HG03342 (cell line): ENCODE measurements around the gene SLC41A1.
"Not testable (repeated sequence)": the region's sequence is repeated elsewhere in the genome, so short reads cannot be mapped to it uniquely, and the experiment has no call there.

Source experiments
- ATAC-seq: cut with Tn5 transposase; IDR thresholded peaks from one replicate; pipeline ENCODE4 v1.9.1; 2021; ENCODE audit warnings: mild to moderate bottlenecking, moderate library complexity; ENCODE audit not compliant: unreplicated experiment

The SLC41A1 gene

GRCh38 chr1:205812878-205813754 is at the start of gene SLC41A1:
Gene SLC41A1, minus strand, starts transcription at chr1:205813198. Its CDS starts 2,757 bp downstream, at chr1:205810441.
- ATAC-seq = peak; percentile 84

- ATAC-seq = no peak
These were observed 48.5 kb upstream of the SLC41A1 start for GRCh38 chr1:205861540-205861939.

DNA sequence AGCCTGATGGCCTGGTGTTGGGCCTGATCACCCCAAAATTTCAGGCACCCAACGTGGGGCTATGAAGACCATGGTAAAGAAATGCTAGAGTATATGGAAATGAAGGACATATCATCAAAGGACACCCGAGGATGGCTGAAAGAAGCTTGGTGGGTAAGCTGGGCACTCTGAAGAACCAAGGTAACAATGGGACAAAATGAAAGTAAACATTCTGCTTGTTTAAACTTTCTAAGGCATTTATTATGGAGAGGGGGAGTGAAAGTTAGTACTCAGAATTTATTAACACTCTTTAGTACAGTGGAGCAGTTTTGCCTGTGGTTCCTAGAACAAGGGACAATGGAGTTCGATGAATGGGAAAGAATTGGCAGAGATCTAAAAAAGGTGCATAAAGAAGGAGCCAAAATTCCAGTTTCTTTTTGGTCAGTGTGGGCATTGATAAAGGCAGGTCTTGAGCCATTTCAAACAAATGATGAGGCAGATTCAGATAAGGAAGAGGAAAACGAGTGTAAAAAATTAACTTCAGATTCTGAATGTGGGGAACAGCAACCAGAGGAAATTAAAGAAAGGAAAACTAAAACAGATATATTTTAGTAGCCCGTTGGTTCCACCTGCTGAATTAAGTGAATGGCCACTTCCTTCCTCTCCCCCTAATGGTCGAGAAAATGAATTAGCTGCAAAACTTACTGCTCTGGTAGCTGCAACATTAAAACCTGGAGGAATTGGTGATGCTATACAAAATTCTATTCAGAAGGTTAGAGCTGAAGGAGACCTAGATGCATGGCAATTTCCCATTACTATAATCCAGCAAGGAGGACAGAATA is 45.4 kb upstream of the SLC41A1 start:
- ATAC-seq = no peak

- not testable (repeated sequence) for ATAC-seq
These were observed 44.5 kb upstream of the SLC41A1 start for GRCh38 chr1:205857501-205857900.

- no peak for ATAC-seq
These were observed 43.4 kb upstream of the SLC41A1 start for GRCh38 chr1:205856433-205856832.

- no peak for ATAC-seq
These were observed 40.0 kb upstream of the SLC41A1 start for GRCh38 chr1:205852969-205853368.

GRCh38 chr1:205851993-205852392 is 39.0 kb upstream of the SLC41A1 start:
- ATAC-seq = no peak

- peak; percentile 69 for ATAC-seq
These were observed 36.8 kb upstream of the SLC41A1 start, which contains the start of gene PM20D1 for GRCh38 chr1:205849619-205850355. Gene PM20D1, minus strand, starts transcription at chr1:205850132. Its CDS starts 60 bp downstream, at chr1:205850072.

DNA sequence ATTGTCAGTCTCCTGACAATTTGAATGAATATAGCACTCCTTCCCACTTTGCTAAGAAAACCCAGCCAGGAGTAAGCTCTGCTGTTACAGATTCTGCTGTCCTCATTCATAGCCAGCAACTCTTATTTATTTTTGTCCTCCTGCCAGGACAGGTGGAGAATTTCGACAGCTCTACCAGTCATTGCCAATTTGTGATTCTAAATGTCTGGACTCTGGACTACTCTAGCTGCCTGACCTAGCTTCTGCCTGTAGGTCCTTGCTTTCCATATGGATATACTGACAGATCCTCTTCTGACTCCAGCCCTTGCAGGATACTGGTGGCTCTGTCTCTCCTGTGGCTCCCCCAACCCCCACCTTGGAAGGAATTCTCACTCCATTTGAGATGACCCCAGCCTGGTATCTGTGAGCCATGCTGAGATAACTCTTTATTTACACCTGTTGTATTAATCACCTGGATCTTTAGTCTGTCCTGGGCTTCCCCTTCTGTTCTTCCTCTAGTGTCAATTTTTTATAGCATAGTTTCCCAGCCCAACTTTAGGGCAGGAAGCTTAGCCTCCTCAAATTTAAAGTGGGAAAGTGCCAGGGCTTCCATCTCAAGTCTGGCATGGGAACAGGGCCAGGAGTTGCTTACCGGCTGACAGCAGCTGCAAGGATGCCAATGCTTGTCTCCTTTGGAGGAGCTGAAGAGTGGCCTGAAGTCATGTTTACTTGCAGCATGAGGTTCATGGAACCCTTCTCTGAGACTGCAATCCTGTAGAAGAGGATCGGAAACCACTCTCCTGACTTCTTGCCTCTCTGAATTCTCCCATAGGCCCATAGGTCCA is 30.2 kb upstream of the SLC41A1 start:
- no peak for ATAC-seq

DNA sequence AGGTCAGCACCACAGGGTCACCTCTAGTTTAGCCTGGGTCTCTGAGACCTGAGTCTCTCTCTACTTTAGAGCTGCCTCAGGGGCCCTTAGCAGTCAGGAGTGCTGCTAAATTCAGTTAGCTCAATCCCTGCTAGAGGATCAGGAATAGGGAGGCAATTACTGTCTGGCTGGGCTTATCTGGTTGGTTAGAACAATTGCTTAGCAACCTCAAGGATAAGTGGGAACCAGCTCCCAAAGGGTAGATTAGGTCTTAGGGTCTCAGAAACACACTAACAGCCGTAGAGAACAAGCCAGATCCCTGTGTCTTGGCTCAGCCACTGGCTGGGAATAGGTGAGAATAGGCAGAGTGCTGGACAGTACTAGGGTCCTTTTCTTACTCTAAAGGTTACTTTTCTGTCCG is 29.2 kb upstream of the SLC41A1 start:
- ATAC-seq = no peak

- ATAC-seq = no peak
These were observed 27.3 kb upstream of the SLC41A1 start for GRCh38 chr1:205840146-205840923.

DNA sequence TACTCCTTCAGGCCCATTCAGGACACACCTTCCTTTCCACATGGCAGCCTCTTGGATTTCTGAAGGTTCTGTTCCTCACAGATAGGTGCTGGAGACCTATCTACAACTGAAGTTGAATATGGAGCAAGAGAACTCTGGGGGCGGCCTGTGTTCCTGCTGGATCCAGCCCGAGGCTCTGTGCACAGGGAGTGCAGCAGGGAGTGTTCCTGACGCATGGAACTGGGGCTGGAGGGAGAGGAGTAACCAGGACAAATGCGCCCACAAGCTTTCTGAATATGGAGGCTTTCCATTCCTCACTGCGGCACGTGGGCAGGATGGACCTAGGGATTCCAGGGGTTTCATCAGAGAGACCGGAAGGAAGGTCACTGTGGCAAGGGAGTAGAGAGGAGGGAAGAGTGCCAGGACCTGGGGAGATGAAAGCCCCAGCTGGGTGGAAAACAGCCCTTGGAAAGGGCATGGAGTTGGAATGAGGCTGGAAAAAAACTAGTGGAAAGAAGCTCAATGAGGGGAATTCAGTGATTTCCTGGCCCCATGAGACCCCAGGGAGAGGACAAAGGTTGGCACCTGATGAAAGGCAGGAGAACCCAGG is 24.5 kb upstream of the SLC41A1 start:
- no peak for ATAC-seq

DNA sequence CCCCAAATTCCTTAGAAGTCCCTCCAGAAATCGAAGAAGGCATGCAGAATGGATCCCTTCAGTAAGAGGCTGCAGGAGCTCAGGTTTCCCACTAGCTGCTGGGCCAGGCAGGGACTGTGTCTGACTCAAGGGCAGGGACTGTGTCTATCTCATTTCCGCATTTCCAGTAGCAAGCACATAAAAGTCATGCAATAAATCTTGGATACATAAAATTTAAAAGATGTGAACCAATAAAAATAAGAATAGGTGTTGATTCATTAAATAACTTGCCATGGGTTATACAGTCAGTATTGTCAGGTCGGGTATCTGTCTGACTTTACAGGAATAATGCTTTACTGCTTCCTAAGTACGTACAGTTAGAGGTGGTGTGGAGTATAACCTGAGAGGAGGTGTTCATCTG is 21.8 kb upstream of the SLC41A1 start:
- no peak for ATAC-seq

- ATAC-seq = no peak
These were observed 19.3 kb upstream of the SLC41A1 start for GRCh38 chr1:205832326-205832751.

DNA sequence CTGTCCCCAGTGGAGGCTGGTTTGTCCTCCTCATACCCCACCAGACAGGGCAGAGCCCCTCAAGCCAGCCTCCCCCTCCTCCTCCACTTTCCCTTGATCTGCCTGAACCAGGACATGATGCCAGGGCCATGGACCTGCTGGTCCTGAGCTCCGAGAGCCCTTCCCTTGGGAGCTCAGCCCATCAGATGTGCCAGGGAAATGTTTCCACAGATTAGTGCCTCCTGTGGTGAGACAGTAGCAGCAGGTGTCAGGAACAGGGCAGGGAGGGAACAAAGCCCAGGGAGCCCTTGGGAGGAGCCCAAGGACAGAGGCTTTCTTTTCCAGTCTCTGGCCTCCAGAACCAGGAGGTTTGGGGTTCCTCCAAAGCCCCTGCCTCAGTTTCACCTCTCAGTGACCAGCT is 14.6 kb upstream of the SLC41A1 start:
- no peak for ATAC-seq

DNA sequence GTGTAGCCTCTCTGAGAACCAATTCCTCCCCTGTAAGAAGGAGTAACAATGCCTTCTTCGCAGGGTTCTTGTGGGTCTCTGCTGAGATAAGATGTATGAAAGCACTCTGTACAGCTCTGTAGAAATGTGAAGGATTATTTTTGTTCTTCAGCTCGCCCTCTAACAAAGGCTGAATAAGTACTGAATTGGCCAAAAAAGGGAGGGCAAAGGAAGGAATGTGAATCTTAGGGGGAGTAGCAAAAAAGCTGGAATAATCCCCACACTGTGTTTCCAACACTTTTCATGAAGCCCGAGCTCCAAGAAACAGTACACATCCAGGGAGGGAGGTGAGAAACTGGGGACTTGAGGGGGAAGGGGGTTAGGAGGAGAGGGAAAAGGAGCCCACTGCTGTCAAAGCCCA is 14.0 kb upstream of the SLC41A1 start:
- ATAC-seq = no peak

- no peak for ATAC-seq
These were observed 13.2 kb upstream of the SLC41A1 start for GRCh38 chr1:205826016-205826806.

DNA sequence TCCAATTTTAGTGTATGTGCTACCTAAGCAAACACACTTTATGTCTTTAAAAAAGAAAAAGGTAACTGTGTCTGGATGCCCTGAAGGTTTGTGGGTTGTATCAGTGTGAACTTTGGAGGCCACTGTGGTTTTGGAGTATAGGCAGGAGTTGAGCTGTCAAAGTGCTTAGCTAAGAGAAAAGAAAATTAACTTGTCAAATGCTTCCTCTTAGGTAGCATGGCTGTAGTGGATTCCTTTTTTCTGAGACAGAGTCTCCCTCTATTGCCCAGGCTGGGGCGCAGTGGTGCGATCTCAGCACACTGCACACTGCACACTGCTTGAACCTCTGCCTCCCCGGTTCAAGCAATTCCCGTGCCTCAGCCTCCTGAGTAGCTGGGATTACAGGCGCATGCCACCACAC is 11.2 kb upstream of the SLC41A1 start:
- no peak for ATAC-seq
